Stomach smooth muscle (tissue), 2 donors: ENCODE data around the gene SCAMP3.
A peak's percentile ranks its signal among the peaks of the same experiment; 100 is the strongest.

Experiments used
- H3K27ac ChIP-seq: one replicate; pipeline ENCODE4 v1.7.0; 2013; ENCODE audit warnings: mild to moderate bottlenecking, low read length, inconsistent platforms
- H3K27me3 ChIP-seq, 2 donors: one replicate each; pipeline ENCODE4 v1.7.0; 2013; ENCODE audit warnings: low read length in 2 of 2; ENCODE audit not compliant: insufficient read depth in 2 of 2, control insufficient read depth in 1 of 2
- H3K36me3 ChIP-seq, 2 donors: one replicate each; pipeline ENCODE4 v1.7.0; 2013; ENCODE audit warnings: low read length in 2 of 2; ENCODE audit not compliant: control insufficient read depth in 2 of 2, insufficient read depth in 2 of 2
- H3K4me1 ChIP-seq: one replicate; pipeline ENCODE4 v1.7.0; 2013; ENCODE audit warnings: low read length; ENCODE audit not compliant: control insufficient read depth, insufficient read depth
- H3K4me3 ChIP-seq, 2 donors: one replicate each; pipeline ENCODE4 v1.7.0; 2013; ENCODE audit warnings: low read length in 2 of 2
- H3K9ac ChIP-seq, 2 donors: one replicate each; pipeline ENCODE4 v1.7.0; 2013; ENCODE audit warnings: low read length in 2 of 2, mild to moderate bottlenecking in 1 of 2
- H3K9me3 ChIP-seq, 2 donors: one replicate each; pipeline ENCODE4 v1.7.0; 2013; ENCODE audit warnings: low read length in 2 of 2; ENCODE audit not compliant: control insufficient read depth in 2 of 2
- donor health status: healthy.
- donor health status: Pancreatic carcinoma.

The SCAMP3 gene

GRCh38 chr1:155269381-155269780 is 7.2 kb upstream of the SCAMP3 start:
- H3K36me3 ChIP-seq = peaks cover 52 to 54% of the 10 kb centered on the region in 2 donors

GRCh38 chr1:155268630-155269029 is 6.5 kb upstream of the SCAMP3 start:
- Histone ChIP-seq H3K4me3 (no peak overlapping the region), H3K27me3 (no peaks in the 10 kb centered on the region), H3K36me3 (peaks cover 59 to 60% of the 10 kb centered on the region in 2 donors), H3K27ac (no peak overlapping the region), H3K4me1 (peaks cover 15% of the 10 kb centered on the region), H3K9ac (no peak overlapping the region), H3K9me3 (no peaks in the 10 kb centered on the region)

More at GRCh38 chr1:155269381-155269780, 7.2 kb upstream of the SCAMP3 start:
- H3K4me1 ChIP-seq = peaks cover 18% of the 10 kb centered on the region
- H3K27me3 ChIP-seq = no peaks in the 10 kb centered on the region
- H3K9me3 ChIP-seq = no peaks in the 10 kb centered on the region
- no peak overlapping the region for H3K4me3 ChIP-seq
- no peak overlapping the region for H3K9ac ChIP-seq
- no peak overlapping the region for H3K27ac ChIP-seq

- Histone ChIP-seq H3K27me3 (no peaks in the 10 kb centered on the region), H3K4me3 (no peak overlapping the region), H3K4me1 (peaks cover 16% of the 10 kb centered on the region), H3K27ac (no peak overlapping the region), H3K9ac (no peak overlapping the region), H3K9me3 (no peaks in the 10 kb centered on the region), H3K36me3 (peaks cover 59 to 60% of the 10 kb centered on the region in 2 donors)
These were observed 5.2 kb upstream of the SCAMP3 start for GRCh38 chr1:155267373-155267772.

GRCh38 chr1:155266553-155266952 is 4.4 kb upstream of the SCAMP3 start:
- Histone ChIP-seq H3K9me3 (no peaks in the 10 kb centered on the region), H3K36me3 (peaks cover 59 to 60% of the 10 kb centered on the region in 2 donors), H3K4me1 (peaks cover 11% of the 10 kb centered on the region), H3K9ac (no peak overlapping the region), H3K4me3 (no peak overlapping the region), H3K27ac (no peak overlapping the region), H3K27me3 (no peaks in the 10 kb centered on the region)

GRCh38 chr1:155263067-155263466 is 907 bp upstream of the SCAMP3 start:
- Histone ChIP-seq H3K27me3 (no peaks in the 10 kb centered on the region), H3K27ac (no peak overlapping the region)

GRCh38 chr1:155261493-155261851 is 688 bp downstream of the SCAMP3 start:
- Histone ChIP-seq H3K36me3 (peaks cover 33% of the 10 kb centered on the region in 2 donors), H3K4me1 (peaks cover 20% of the 10 kb centered on the region), H3K27ac (peak overlapping the region; percentile 84), H3K4me3 (peak overlapping the region; percentile 87 to 94), H3K9ac (peak overlapping the region; percentile 84 to 90), H3K9me3 (no peaks in the 10 kb centered on the region), H3K27me3 (no peaks in the 10 kb centered on the region)

More at GRCh38 chr1:155263067-155263466, 907 bp upstream of the SCAMP3 start:
- Histone ChIP-seq H3K36me3 (peaks cover 39% of the 10 kb centered on the region in 2 donors), H3K9me3 (no peaks in the 10 kb centered on the region), H3K4me3 (no peak overlapping the region), H3K4me1 (peaks cover 20% of the 10 kb centered on the region), H3K9ac (peak overlapping the region in 1 of 2 donors; percentile 84)

GRCh38 chr1:155260276-155260675 is 1.9 kb downstream of the SCAMP3 start:
- no peak overlapping the region for H3K27ac ChIP-seq
- no peak overlapping the region for H3K4me3 ChIP-seq
- H3K4me1 ChIP-seq = peaks cover 28% of the 10 kb centered on the region
- no peak overlapping the region for H3K9ac ChIP-seq
- no peaks in the 10 kb centered on the region for H3K9me3 ChIP-seq
- H3K27me3 ChIP-seq = no peaks in the 10 kb centered on the region
- peaks cover 23 to 26% of the 10 kb centered on the region in 2 donors for H3K36me3 ChIP-seq

GRCh38 chr1:155256058-155256852 is 5.9 kb downstream of the SCAMP3 start:
- Histone ChIP-seq H3K27ac (peak overlapping the region; percentile 98), H3K9me3 (no peaks in the 10 kb centered on the region), H3K4me1 (peaks cover 33% of the 10 kb centered on the region), H3K9ac (peak overlapping the region; percentile 86 to 98), H3K36me3 (peaks cover 12 to 13% of the 10 kb centered on the region in 2 donors), H3K4me3 (peak overlapping the region; percentile 77 to 83), H3K27me3 (no peaks in the 10 kb centered on the region)

- peak within 1 kb of the TSS; percentile 77 to 83 for H3K4me3 ChIP-seq
- H3K27ac ChIP-seq = peak within 1 kb of the TSS; percentile 98
- H3K27me3 ChIP-seq = no peaks in the 10 kb centered on the region
- H3K36me3 ChIP-seq = peaks cover 12 to 13% of the 10 kb centered on the region in 2 donors
- peaks cover 33% of the 10 kb centered on the region for H3K4me1 ChIP-seq
- no peaks in the 10 kb centered on the region for H3K9me3 ChIP-seq
- peak within 1 kb of the TSS; percentile 86 to 98 for H3K9ac ChIP-seq
These were observed 6.7 kb downstream of the SCAMP3 start, which contains the start of gene ENTREP3 for GRCh38 chr1:155255243-155256007. ENTREP3 (minus strand) TSS chr1:155255483; CDS start chr1:155254877, 606 bp downstream.

GRCh38 chr1:155254714-155255242 is 7.4 kb downstream of the SCAMP3 start:
- peak overlapping the region; percentile 77 to 83 for H3K4me3 ChIP-seq

More at GRCh38 chr1:155254714-155255242, 7.4 kb downstream of the SCAMP3 start:
- H3K9me3 ChIP-seq = no peaks in the 10 kb centered on the region
- peak overlapping the region; percentile 72 to 86 for H3K9ac ChIP-seq
- H3K36me3 ChIP-seq = peaks cover 12 to 13% of the 10 kb centered on the region in 2 donors
- H3K4me1 ChIP-seq = peaks cover 35% of the 10 kb centered on the region
- H3K27me3 ChIP-seq = no peaks in the 10 kb centered on the region
- peak overlapping the region; percentile 98 for H3K27ac ChIP-seq
